Stimulated activated CD8-positive, alpha-beta memory T cell treated with anti-CD3 and anti-CD28 coated beads, Interleukin-4, amount 100 ng/mL, for 24 hours (primary cell): ENCODE results near the gene ZNF22.

Experiments used
- DNase-seq: peaks from one replicate; pipeline ENCODE4 v3.0.0-alpha.2; 2020; ENCODE audit warnings: low read depth

Gene ZNF22

DNA sequence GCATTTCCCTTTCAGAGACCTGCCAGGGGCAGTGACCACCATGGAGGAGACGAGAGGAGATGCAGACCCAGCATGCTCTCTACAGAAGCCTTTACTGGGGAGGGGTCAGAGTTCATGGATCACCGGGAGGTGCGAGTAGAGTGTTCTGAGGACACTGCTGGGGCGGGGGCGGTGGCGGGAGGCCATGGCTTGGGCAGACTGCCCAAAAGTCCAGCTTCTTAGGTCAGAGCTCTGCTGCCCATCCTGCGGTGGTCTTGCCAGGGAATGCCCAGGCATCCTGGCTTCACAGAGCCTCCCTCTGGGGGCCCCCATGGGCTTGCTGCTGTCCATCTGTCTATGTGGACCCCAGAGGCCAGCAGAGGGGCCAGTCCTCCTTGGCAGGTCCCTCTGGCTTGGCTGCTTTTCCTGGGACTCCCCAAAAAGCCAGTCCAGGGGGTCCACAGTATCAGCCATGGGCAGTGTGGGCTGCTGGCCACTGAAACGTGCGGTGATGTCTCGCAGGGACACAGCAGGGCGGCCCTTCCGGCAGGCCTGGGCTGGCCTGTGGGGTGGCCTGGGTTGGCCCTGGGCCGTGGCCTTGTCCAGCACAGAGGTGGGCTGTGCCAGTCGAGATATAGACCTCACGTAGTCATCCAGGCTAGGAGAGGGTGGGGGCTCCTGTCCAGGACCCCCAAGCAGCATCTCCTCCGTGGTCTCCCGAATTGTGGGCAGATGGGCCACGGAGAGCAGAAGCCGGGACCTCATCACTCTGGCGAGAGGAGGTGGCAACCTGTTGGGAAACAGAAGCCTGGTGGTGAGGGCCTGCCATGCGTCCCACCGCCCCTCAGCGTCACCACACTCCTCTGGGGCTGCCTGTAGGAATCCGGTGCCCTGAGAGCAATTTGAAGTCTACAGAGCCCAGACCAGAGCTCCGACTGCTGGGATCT lies 23.2 kb upstream of the ZNF22 start:
- no peak for DNase-seq

DNA sequence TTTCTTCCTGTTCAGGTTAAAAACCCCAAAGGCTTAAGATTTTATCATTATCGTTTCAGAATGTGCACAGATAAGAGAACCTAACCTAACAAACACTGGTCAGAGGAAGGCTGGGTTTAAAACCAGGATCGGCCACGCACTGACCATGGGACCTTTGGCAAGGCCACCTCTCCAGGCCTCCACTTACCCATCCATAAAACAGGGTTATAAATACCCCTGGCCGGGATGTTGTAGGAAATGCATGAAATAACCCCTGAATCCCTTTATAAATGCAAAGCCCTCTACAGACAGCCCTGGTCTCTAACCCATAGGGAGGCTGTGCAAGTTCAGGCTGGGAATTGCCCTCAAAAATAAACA lies 22.5 kb upstream of the ZNF22 start:
- no peak for DNase-seq

DNA sequence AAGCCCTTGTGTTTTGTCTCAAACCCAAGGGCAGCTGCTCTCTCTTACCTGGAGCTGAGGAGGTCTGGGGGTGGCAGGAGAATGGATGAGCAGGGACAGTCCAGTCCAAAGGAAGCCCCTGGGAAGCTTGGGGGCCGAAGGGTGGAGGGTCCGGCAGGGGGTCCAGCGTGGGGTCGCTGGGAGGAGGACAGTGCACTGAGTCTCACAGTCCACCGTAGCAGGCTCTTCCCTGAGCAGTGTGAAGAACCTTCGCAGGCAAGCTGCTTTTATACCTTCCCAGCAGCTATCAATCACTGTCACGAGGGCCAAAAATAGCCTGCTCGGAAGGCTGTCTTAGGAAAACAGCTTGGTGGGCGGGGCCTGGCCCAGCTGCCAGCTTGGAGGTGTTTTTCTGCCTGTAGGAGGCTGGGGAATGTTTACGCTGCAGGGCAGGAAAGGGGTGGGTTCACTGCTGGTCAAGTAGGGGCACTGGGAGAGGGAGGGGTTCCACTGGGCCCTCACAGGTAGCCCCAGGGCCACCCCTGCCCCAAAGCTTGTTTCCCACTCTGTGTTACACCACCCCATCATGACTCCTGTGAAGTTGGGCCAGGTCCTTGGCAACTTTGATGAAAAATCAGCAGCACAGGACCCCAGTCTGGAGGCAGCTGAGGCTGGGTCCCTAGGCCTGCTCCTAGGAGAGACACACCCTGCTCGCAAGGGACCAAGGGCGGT lies 22.0 kb upstream of the ZNF22 start, which contains the start of gene DEPP1:
Gene DEPP1 (minus strand): TSS at position 240 of the 711 bp plus-strand sequence. CDS start 779 bp downstream, outside the sequence.
- DNase-seq = no peak

DNA sequence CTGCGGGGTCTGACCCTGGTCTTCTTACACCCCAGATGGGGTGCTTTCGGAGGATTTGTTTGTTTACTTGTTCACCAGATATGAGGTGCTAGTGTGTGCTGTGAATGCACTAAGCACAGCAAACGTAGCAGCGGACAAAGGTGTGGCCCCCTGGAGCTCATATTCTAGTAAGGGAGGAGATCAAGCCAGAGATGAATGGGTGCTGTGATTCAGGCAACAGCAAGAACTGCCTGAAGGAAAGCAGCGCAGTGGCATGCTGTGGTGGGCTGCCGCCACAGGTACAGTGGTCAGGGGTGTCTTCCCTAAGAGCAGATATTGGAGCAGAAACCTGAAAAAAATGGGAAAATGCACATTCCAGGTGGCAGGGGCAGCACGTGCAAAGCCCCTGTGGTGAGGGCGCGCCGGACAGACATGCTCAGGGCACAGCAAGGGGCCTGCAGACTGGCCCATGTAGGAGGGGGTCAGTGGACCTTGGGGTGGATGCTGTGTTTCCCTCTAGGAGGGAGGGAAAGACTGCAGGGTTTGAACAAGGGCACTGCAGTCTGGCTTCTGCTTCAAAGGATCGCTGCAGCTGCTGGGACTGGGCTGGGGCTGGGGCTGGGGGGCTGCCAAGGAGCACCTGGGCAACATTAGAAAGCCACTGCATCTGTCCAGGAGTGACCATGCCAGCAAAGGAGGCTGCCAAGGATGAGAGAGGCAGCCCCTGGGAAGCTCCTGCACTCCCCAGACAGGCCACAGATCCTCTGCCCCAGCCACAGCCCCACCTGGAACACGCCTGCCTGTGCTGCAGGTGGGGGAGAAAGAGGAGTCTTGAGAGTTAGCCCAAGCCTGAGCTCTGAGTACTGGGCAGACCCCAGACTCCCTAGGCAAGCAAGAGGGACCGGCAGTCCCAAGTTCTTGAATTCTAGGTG lies 21.2 kb upstream of the ZNF22 start:
- no peak for DNase-seq

DNA sequence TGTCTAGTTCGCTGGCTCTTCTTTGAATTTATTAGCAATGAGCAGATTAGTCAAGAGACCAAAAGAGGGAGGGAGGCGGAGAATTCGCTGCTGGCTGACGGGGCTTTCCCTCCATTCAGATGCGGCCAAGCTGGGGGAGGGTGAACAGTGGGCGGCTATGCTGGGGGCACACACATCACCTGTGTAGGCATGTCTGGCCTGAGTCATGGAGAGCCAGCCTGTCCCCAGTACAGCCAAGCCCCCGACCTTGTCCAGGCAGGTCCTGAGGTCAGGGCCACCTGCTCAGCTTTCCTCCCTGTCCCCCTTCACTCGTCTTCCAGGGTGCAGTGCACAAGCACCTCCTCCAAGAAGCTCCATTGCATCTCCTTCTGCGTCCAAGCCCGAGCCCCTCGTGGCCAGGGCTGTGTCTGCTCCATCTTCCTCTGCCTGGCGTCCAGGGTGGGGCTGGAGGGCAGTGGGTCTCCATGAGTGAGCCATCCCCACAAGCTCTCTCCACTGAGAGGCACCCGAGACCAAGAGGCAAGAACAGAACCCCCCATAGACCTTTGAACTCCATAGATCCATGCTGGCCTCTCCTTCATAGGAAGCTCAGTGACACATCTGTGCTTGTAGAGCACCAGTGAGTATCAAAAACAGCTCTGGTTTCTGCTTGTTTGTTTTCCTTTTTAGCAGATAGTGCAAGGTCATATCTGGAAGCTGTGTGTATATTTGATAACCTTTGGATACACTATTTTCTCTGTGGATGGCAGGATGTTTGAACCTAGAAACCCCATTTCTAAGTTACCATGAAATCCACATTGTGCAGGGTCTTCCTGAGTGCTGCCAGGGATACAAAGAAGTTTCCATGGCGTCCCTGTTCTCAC lies 20.2 kb upstream of the ZNF22 start:
- DNase-seq = no peak

DNA sequence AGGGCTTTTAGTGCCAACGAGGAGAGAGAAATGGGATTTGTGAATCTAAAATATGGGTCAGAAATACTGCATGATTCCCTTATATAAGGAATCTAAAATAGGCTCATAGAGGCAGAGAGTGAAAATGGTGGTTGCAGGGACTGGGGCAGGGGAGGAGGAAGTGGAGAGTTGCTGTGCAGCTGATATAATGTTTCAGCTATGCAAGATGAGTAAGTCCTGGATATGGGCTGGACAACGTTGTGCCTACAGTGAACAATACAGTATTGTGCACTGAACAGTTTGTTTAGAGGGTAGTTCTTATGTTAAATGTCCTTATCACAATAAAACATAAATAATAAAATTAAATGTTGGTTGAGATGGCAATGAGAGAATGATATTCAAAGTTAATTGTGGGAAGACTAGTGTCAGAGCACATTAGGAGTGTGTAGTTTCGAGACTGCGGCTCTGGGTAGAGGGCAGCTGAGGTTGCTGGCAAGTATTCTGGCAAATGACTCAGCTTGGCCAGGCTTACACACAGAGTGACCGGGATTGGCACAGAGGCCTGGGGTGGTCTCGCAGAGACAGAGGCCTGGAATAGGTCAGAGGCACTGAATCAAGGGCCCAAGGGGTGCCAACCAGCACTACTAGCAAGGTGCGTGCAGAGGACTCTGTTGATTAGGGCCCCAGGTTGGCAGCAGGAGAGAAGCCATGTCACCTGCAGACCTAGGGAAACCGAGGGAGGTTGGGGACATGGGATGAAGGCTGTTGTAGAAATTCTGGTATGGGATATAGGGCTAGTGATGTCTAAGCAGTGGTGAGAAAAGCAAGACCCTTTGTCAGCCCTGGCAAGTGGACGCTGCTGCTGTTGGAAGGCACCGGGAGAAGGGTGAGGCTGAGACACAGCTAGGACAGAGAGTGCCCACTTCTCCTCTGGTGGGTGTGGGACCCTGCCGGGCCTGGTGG lies 19.3 kb upstream of the ZNF22 start:
- DNase-seq = no peak

DNA sequence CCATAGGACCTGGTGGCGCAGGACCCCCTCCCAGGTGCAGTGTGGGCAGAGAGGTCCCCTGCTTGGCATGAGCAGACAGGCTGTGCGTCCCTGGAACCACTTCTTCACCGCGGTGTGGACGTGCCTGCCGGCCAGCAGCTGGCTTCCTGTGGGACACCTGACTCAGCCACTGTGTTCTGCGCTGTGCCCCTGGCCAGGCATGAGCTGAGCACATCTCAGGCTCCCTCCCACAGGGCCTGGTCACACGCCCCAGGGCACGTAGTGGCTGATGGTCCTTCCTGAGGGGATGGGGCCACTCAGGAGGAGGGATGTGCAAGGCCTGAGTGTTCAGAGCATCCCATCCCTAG lies 18.6 kb upstream of the ZNF22 start:
- DNase-seq = no peak

DNA sequence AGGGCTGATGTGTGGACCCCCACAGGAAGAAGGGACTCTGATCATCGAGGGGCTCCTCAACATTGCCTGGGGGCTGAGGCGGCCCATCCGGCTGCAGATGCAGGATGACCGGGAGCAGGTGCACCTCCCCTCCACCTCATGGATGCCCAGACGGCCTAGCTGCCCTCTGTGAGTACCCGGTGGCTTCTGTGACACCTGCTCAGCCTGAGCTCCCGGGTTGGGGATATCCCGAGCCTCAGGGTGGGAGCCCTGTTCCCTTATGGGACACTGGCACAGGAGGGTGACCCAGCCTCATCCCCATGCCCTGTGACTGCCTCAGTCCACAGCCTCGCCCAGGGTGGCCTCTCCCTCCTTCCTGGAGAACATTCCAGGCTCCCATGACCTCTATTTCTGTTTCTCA lies 18.2 kb upstream of the ZNF22 start:
- DNase-seq = no peak

DNA sequence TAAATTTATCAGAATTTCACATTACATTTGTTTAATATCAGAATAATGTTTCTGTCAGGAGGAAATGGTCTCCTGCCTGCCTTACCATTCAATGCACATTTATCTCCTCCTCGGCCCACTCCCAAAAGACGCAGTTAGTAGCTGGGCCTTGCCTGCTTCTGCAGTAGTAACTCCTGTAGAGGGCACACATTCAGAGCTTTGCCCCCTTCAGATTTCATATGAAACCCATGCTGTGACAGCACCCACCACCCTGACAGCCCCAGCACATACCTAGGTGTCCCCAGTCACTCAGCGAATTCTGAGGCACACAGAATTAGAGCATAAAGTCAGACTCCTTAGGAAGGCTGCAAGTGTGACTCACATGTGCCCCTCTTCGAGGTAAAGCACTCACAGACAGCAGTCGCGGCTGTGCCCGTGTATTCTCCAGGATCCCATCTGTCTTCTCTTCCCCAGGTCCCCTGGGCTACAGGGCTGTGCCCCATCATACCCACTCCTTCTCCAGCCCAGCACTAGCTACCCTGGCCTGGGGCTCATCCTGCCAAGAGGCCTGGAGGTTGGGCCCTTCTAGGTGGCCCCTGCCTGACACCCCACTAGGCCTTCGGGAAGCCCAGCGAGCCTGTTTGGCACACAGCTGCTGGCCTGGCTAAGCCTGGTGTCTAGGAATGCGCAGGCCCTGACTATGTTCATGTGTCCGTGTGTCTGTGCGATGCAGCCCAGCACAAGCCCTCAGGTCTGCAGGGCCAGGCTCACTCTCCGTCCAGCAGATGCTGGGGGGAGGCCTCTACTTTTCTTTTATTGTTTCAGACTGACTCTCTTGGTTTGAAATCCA lies 17.4 kb upstream of the ZNF22 start:
- no peak for DNase-seq

DNA sequence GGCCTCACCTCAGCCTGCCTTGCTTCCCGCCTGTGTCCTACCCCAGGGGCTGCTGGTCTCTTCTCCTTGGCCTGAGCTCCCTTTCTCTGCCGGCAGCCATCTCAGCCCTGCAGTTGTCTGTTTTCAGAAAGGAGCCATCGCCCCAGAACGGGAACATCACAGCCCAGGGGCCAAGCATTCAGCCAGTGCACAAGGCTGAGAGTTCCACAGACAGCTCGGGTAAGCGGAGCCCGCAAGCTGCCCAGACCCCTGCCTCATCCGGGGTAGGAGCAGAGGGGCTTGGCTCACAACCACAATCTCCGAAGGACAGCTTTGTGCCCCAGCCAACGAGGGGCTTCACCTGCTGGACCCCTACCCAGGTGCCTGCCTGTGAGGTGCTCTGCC lies 16.8 kb upstream of the ZNF22 start:
- no peak for DNase-seq

DNA sequence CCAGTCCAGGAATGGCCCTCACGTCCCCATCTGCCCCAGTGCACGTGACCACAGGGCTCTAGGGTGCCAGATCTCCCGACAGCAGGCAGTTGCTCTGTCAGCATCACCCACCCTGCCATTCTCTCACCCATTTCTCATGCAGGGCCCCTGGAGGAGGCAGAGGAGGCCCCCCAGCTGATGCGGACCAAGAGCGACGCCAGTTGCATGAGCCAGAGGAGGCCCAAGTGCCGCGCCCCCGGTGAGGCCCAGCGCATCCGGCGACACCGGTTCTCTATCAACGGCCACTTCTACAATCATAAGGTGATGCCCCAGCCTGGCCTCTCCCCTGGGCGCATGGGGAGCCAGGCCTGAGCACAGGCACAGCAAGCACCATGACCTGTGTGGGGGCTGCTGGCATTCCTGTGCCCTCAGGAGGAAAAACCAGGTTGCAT lies 16.0 kb upstream of the ZNF22 start:
- DNase-seq = no peak

DNA sequence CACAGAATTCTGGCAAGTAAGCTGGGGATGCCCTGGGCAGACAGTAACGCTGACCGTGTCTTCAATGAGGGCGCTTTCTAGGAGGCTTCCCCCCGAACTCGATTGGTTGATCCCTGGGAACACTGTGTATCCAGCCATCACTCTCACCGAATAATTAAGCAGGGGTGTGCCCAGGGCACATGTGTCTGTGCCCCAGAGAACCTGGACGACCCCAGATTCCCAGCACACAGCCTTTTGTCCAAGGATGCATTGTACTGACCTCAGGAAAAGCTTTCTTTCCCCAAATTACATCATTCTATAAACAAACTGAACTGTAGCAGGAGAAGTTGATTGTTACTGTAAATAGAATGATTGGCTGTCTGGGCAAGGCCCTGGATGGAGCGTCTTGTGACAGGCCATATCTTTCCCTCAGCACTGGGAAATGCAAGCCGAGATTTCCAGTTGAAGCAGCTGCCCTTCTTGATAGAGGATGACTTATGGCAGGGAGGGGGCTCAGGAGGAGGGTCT lies 15.5 kb upstream of the ZNF22 start:
- no peak for DNase-seq

DNA sequence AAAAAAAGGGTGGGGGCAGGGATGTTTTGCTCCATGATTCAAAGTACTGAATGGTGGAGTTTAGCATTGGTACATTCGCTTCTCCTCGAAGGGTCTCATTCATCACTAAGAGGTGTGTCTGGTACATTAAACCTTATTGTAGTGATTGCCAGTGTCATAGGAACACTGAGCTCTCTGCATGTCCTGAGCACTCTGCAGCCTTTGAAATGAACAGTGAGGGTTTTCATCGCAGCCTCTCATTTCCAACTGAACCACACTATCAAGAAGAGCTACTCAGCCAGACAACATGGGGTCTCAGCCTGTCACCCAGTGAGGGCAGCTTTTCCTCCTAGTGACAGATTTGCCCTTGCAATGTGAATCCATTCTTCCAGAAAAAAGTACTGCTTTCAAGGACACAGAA lies 14.5 kb upstream of the ZNF22 start:
- no peak for DNase-seq

DNA sequence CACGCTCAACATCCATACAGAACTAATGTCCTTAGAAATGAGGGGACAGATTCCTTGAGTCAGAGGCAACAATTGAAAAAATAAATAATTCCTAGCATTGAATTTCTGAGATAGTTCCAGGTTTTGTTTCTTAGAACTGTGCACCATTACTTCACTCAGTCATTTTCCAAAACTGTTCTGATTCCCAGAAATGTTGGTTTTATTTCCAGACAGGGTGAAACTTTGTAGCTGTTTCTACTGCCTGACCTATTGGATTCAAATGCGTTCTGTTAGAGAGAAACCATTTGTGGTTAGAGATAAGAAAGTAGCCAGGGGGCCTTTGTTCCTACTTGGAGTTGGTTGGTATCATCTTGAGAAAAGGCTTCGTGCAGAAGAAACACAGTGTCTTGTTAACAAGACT lies 14.1 kb upstream of the ZNF22 start:
- no peak for DNase-seq

DNA sequence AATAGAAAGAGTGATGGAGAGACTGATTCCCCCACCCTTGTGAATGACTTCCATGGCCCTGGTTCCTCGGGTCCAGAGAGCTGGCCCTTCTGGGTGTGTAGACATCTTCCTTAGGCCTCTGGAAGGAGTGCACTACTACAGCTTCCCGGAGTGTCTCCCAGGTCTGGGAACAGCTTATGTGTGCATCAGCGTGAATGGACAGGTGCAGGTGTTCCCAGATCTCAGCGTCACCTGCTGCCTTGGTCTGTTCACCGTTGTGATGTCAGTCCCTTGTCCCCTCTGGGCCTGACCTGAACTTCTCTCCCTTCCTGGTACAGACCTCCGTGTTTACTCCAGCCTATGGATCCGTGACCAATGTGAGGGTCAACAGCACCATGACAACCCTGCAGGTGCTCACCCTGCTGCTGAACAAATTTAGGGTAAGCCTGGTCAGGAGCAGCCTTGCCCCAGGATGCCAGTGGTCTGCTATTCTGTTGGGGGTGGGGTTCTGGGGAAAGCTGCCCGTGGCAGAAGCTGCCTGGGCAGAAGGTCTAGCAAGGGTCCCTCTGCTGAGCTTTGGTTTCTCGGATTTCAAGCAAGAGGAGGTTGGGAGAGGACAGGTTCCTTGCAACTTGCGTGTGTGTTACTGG lies 11.7 kb upstream of the ZNF22 start:
- DNase-seq = no peak

DNA sequence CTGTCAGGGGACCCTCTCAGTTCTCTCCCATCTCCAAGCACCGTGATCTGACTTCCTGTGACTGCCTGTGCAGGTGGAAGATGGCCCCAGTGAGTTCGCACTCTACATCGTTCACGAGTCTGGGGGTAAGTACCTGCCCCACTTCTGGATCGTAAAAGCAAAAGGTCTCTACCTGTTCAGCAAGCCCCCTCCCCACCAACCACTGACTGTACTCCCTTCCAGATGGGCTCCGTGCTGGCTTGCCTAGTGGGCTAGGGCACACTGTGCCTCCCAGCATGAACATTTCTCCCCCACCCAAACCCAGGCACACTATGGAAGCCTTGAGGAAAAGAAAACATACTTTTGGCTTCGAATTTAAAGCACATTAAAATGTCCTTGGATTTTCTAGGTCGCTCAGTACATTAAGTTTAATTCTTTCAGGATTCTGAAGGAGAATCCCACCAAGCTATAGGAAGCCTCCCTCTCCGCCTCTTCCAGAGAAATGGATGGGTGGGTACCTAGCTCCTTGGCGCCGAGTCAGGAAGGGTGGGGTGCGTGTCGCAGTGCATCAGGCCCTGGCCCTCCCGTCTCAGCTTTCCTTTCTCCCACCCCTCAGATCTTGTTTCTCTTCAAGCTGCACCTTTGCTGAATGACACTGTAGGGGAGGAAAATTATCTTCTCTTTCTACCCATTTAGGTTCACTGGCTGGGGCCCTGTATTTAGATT lies 11.0 kb upstream of the ZNF22 start:
- DNase-seq = no peak

DNA sequence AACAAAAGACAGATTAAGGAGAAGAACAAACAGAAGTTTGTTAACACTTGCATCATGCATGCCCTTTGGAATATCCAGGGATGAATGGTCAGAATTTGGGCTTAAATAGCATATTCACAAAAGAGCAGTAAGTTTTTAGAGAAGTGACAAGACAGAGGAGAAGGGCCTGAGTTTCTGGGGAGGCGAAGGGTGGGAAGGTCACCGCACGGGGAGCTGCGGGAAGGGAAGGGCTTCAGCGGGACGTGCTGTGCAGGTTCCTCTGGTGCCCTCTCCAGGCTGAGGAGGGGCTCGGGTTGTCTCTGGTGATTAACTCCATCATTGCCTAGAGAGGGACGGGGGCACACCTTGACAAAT lies 10.4 kb upstream of the ZNF22 start:
- DNase-seq = no peak

DNA sequence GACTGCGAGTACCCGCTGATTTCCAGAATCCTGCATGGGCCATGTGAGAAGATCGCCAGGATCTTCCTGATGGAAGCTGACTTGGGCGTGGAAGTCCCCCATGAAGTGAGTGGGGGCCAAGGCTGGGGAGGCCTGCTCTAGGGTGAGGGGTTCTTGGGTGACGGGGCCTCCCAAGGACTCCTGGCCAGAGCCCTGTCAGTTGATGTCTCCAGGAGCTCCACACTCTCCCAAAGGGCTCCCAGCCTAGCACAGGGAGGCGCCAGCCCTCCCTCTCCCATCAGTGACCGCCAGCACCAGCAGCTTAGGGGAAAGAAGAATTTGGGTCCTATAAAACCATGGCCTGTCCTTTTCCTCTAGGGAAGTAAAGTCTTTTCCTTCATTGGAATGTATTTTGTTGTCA lies 9.8 kb upstream of the ZNF22 start:
- DNase-seq = no peak
